Measurements from ENCODE around the gene ST3GAL5.

DNA sequence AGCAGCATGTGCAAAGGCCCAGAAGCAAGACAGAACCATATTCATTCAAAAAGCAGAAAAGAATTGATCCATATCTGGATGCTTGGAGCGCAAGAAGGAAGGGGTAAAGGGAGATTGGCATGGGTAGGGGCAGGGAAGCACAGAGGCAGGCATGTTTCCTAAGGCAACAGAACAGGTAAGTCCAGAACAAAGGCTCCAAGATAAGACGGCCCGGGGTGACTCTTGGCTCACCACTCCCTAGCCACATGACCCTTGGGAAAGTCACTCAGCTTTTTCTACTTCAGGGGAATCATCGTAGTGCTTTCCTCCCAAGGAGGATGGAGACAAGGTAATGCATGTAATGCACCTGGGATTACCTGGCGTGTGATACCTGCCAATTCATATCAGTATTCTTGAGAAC is 37.7 kb upstream of the ST3GAL5 start:
- TF ChIP-seq, protein P1, sequence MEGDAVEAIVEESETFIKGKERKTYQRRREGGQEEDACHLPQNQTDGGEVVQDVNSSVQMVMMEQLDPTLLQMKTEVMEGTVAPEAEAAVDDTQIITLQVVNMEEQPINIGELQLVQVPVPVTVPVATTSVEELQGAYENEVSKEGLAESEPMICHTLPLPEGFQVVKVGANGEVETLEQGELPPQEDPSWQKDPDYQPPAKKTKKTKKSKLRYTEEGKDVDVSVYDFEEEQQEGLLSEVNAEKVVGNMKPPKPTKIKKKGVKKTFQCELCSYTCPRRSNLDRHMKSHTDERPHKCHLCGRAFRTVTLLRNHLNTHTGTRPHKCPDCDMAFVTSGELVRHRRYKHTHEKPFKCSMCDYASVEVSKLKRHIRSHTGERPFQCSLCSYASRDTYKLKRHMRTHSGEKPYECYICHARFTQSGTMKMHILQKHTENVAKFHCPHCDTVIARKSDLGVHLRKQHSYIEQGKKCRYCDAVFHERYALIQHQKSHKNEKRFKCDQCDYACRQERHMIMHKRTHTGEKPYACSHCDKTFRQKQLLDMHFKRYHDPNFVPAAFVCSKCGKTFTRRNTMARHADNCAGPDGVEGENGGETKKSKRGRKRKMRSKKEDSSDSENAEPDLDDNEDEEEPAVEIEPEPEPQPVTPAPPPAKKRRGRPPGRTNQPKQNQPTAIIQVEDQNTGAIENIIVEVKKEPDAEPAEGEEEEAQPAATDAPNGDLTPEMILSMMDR (IDR thresholded peaks at IDR 0.05), result no peak
- no peak for TF ChIP-seq POLR2A (IDR thresholded peaks at IDR 0.05)

All from adrenal gland (tissue), 5 donors.